Left colon (tissue), 2 donors: ENCODE results near the gene ERN1. TPM values are rescaled to one million over a fixed set of nuclear protein-coding genes. Genes with fewer than 3 reads are reported as not detected.
A peak's percentile ranks its signal among the peaks of the same experiment; 100 is the strongest.

ENCODE experiments used
- ATAC-seq: fragments of 200-7000 bp; cut with Tn5 transposase; one replicate; pipeline ENCODE4 v1.9.1; 2020; ENCODE audit warnings: mild to moderate bottlenecking, moderate library complexity
- DNase-seq, 2 donors: peaks; one replicate each; pipeline ENCODE4 v3.0.0-alpha.2; 2020
- intact Hi-C, 2 donors: fragments of 100-400 bp; cut with DNase I in 1 of 2; cut with micrococcal nuclease in 1 of 2; formaldehyde crosslinking; loops; one replicate each; pipeline versions ENCODE4 v1.11.2 to v1.14.0; 2022; cut with DNase I, micrococcal nuclease
- total RNA-seq, 2 donors: library from RNA; stranded (reverse); fragmentation: NEBNext Ultra II Directional; extraction: Animal tissue kit (Norgen Biotek cat#: 25700); gene quantifications; one replicate each; pipeline ENCODE4 v1.2.1, GENCODE V29; 2021
- donor health status: DM: no; HTN: no; CAD: no.
- donor health status: DM: yes; HTN: yes; CAD: no.

ERN1 gene
- total RNA-seq, 2 donors from 2014 or later, result 19.9 to 25.6 TPM

DNA sequence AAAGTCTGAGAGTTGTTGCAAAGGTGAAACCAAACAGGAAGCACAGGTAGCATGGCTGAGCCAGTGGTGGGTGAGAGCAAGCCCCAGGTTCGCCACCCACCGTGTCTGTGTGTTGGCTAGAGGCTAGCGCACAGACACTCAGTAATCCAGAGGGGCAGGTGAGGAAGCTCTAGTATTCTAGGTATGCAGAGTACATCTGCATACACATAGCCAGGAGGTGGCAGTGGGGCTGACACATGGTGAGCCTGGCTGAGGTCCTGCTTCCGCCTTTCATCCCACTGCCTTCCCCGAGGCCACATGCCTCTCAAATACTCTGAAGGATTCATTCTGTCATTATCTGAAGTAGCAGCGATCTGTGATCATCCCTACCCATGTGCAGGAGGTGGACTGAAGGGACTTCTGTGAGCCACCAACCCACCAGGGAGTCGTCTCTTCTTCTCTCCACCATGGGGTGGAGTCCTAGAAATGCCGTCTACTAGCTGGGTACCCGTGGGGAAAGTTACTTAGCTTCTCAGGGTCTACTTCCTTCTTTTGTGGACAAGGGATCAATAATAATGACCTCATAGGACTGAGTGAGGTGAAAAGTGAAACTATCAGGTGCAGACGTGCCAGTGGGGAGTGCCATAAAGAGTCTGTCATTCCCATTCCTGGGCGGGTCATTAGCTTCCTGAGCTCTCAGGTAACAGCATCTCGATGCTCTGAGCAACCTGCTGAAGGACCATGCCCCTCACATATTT is 73.5 kb downstream of the ERN1 start:
- no peak for DNase-seq
- intact Hi-C loops, result no loop called here
- ATAC-seq, result peak; percentile 65

DNA sequence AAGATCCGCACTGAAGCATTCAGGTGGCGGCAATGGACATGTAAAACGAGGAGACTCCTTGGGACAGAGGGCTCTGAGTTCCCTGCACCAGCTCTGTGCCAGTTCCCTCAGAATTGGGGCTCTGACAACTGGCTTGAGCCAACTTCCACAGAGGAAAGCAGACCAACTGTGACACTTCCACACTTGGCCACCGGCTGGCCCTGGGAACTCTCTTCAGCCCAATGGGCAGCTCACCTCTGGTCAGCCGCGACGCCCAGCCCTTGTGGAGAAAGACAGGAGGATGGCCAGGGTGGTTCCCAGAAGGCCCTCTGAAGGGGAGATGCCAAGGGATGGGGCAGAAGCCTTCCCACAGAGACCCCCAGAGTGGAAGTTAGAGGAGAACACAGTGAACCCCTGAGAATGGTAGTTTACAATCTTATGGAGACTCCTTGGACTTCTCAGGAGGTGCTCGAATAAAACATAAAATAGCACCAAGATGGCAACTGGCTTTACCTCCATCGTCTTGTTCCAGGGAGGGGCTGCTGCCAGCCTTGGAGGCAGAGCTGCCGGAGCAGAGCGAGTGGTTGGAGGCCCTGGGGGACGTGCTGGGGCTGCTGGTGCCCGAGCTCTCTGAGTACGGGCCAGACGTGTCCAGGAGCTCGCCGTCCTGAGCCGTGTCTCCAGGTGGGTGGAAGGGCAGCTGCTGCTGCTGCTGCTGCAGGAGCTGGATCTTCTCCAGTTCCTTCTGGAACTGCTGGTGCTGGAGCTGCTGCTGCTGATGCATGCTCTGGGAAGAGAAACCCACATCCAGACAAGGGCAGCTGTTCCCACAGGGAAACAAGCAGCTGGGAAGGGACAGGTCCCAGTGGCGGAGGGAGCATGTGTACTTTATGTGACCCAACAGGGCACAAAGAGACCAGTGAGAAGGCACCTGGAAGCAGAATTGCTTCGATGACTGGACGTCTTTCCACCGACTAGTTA is 74.5 kb downstream of the ERN1 start:
- intact Hi-C loops, result no loop called here
- DNase-seq (no peak), ATAC-seq (no peak)

DNA sequence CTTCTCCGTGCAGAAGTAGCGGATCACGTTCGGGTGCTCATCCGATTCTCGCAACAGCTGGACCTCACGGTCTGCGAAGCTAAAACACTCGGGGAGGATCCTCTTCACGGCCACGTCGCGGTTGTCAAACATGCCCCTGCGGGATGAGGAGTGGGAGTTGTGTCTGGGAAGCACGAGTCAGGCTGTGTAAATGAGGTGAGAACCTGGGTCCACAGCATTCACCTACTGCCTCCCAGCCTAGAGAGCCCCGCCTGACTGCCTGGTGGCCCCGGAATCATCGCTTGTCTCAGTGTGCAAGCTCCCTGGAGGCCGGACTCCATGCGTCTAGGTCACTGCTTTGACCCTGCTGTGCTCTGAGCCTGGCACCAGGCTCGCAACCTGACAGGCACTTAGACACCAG is 75.6 kb downstream of the ERN1 start:
- DNase-seq, result no peak
- ATAC-seq, result no peak
- intact Hi-C loops, result no loop called here

DNA sequence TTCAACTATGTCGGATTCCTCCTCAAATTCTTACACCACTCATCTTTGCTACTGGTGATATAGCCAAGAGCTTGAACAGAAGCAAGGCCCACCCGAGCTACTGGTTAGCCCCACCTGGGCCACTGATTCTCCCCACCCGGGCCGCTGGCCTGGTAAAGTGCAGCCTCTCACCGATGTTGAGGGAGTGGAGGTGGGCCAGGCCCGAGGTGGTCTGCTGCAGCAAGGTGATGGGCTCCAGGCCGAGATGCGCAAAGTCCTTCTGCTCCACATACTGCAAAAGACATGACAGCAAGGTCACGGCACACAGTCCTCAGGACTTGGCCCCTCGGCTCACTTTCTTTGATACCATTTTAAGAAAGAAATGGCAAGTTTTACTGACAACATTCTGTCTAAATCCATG is 76.8 kb downstream of the ERN1 start:
- DNase-seq (no peak), ATAC-seq (no peak)
- intact Hi-C loops, result no loop called here

DNA sequence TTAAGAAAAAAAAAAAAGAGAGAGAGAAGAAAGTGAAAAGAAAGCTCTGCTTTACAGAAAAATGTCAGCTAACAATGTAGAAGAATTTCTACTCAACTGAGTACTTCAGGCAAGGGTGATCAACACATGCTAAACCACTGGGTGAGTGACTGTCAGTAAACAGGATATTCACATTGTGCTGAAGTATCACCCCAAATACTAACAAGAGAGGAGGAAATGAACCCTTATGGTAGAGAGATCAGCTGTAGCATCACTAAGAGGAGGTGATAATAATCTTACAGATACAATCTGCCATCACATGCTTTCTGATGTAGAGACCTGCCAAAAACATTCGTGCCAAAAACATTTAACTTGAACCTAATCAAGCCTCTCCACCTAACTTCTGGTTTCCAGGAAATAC is 78.8 kb downstream of the ERN1 start:
- intact Hi-C loops, result no loop called here
- no peak for ATAC-seq
- DNase-seq, result no peak

DNA sequence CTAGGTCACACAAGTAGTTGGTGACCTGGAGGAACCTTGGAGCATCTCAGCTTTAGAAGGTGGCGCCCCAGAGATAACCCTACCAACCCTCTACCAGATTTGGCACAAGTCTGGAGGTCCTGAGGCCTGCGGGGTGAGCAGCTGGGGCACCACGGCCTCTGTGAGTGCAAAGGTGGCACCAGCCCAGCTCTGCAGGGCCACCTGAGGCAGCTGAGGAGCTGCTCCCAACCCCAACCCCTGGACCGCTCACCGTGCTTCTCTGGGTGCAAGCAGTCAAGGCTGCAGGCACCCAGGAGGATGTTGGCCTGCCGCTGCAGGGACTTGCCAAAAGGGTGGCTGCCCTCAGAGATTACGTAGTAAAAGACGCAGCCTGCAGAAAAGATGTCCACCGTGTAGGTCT is 81.1 kb downstream of the ERN1 start:
- ATAC-seq (no peak), DNase-seq (no peak)
- intact Hi-C loops, result no loop called here

DNA sequence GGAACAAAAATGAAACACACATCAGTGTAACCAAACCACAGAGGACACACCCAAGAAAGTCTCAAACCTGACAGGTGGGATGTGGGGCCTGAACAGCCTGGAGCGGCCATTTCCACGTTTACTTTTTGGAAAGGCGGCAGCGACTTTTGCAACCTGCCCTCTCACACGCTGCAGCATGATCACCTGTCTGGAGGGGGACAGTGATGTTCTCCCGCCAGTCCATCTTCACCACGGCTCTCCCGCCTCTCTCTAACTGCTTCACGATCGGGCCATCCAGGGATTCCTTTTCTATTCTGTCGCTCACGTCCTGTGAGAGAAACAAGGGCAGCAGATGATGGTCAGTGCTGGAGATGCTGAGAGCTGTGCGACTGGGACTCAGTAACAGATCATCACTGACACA is 84.8 kb downstream of the ERN1 start:
- DNase-seq, result no peak

DNA sequence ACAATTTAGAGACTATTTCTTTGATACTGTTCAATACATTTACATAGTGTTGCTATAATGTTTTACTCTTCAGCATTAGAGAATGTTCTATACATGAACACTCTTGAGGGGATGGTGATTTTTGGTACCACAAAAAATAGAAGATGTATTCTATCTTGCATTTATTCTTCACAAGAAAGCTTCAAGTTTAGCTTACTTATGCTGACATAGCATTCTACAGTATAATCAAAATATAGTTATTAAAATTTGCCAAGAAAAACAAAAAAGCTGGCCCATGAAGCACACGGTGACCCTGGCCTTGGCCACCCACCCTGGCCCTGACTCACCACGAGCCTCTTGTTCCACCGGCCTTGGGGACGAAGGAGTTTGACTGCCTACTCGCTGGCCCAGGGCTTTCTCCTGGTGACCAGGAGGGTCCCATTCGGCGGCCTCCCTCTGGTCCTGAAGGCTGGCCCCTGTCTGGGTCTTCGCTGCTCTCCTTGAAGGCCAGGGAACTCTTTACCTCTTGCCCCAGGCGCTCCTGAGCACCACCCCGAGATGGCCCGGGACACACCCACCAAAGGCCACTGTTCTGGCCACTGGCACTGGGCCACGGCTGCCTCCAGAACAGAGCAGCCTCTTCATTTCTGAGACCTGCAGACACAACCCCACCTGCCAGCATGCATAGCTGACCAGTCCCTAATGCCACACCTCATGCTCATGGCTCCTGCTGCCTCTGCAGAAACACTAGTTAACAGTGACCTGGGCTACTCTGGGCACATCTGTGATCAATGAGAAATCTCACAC is 87.1 kb downstream of the ERN1 start:
- DNase-seq (no peak), ATAC-seq (no peak)
- intact Hi-C loops, result no loop called here

More for the DNA sequence above, 84.8 kb downstream of the ERN1 start:
- no peak for ATAC-seq
- intact Hi-C loops, result no loop called here

DNA sequence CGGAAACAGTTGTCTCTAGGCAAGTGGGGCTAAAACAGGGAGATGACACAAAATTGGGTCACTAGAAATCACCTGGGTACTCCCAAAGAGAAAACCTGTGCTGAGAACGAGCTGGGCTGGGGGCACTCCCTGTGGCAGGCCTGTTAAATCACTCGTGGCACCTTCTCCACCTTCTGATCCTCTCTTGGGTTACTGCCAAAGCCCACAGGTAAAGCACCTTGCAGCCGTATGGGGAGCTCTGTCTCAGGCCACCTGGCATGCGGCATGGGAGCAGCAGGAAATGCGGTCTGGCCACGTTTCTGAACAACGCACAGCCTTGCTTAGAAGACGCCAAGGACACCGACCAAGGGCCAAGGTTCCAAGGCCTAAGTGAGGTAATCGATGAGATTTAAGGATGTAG is 88.0 kb downstream of the ERN1 start:
- no peak for ATAC-seq

DNA sequence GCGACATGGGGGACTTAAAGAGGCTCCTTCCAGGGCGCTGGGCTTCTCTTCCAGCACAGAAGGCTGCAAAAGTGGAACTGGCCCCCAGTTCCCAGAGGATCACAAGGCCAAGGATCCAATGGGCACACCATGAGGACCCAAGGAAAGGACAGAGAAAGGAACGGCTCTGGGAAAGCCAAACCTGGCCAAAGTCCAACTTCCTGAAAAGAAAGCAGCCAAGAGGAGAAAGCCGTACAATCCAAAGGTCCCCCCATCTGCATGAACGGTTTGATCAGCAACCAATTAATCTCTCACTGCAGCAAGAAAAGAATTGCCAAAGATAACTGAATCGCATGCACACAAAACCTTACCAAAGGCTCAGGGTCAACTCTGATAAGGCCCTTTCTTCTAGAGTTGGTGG is 89.7 kb downstream of the ERN1 start:
- DNase-seq (peak in 1 of 2 donors; percentile 25), ATAC-seq (peak; percentile 72)
- intact Hi-C loops, result no loop called here

More for the DNA sequence above, 88.0 kb downstream of the ERN1 start:
- DNase-seq, result no peak
- intact Hi-C loops, result no loop called here

DNA sequence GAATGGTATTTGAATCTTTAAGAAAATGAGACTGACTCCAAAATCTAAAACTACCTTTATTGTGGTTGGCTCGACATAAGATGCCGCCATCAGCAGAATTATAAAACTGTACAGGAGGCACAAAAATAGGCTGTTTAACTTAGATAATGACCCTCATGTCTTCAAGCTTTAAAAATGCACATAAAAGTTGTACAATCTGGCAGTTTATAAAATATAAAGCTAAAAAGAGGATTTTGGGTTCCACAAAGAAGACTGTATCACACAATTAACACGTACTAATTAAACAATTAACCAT is 90.9 kb downstream of the ERN1 start:
- intact Hi-C loops, result loop anchor here (10.0 kb wide), 2 partner anchors 96 to 246 kb away; partner anchors contain the start of gene ERN1 (in 1 of the 2)
- DNase-seq, result no peak
- ATAC-seq, result no peak

DNA sequence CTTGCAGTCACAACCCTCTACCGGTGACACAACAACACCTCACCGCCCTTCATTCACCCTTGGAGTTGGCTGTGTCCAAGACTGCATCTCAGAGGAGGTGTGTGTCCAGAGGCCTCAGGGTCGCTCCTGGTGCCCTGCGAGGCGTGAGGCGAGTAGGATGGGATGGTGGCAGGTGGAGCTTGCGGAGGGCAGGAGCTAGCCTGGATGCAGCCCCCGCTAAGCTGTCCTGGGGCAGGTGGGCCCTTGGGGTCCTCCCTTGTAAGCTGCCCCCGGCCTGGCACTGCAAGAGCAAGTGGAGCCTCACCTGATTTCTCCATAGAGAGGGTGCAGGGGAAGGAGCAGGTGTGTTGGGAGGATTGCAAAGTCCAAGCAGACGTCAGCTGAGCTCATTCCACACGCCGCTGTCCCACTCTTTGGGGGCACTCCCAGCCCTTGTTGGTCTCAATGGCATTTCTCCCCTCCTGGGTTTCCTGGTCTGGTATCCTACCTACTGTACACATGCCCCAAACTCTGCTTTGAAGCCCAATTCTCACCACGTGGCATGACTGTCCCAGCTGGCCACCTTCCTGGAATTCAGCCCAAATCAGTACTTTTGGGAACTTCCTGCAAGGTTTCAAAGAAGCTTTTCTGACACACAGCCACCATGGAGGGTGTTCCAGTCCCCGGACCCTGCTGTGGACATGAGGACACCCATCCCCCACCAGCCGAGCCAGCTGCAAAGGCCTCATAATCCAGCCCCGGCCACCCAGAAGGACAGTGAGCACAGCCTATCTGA is 91.4 kb downstream of the ERN1 start:
- intact Hi-C loops, result loop anchor here (10.0 kb wide), 2 partner anchors 96 to 246 kb away; partner anchors contain the start of gene ERN1 (in 1 of the 2)
- no peak for ATAC-seq
- DNase-seq, result no peak

DNA sequence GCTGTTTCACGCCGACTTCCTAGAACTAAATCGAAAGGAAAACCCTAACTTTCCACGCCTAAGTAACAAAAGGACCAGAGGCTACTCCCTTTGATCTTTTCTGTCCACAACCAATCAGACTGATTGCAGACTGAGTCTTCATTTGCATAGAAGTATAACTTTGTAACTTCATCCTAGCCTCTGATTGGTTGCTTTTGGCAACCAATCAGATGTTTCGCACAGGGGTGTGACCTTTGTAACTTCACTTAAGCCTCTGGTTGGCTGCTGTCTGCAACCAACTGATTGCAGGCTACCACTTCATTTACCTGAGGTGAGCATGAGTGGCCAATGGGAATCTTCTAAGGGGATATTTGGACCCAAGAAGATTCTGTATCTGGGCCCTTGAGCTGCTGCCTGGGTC is 92.1 kb downstream of the ERN1 start:
- ATAC-seq (no peak), DNase-seq (no peak)
- intact Hi-C loops, result loop anchor here (10.0 kb wide), 2 partner anchors 97 to 247 kb away; partner anchors contain the start of gene ERN1 (in 1 of the 2)

DNA sequence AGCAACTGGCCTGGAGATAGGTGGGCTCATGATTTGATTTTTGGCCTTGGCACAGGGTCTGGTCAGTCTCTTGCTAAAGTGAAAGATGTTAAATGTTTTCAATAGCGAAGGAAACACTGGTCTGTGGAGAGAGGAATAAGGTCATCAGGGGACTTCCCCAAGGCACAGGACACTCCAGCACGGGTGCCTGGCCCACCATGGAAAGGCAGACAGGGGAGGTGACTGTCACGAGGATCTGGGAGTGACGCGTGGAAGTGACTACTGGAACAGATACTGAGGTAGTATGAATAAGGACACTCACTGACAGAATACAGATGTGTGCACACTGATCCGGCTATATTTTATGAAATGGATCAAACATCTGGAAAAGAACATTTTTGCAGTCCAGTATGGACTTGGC is 92.8 kb downstream of the ERN1 start:
- DNase-seq (no peak), ATAC-seq (no peak)
- intact Hi-C loops, result loop anchor here (10.0 kb wide), 2 partner anchors 98 to 248 kb away; partner anchors contain the start of gene ERN1 (in 1 of the 2)

DNA sequence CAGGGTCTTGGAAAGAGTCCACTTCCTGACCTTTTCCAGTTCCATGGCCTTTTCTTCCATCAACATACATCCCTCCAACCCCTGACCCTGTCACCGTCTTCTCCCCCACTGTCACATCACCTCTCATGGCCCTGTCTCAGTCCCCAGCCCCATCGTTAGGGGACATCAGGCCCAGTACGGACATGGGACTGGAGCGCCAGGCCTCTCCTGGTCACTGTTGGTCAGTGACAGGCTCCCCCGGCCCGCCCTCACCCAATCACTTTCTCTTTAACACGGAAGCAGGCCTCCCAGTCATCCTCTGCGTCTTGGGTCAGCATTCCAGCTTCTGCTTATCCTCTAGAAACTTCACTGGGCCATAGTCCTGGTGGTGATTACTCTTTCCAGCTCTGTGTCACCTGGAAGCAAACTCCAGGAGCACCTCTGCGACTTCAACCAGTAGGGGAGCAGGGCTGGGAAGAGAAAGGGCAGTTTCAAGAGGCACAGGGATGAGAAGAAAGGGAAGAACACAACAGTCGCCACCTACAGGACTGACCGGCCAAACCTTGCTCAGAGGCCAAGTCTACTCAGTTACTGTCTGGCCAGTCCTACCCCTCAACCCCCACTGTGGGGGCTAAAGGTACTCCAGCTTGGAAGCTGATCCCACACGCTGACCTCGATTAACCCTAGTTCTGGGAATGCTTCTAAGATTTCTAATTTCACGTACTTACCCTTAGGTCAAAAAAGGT is 93.6 kb downstream of the ERN1 start:
- intact Hi-C loops, result loop anchor here (10.0 kb wide), 2 partner anchors 98 to 248 kb away; partner anchors contain the start of gene ERN1 (in 1 of the 2)
- ATAC-seq (no peak), DNase-seq (no peak)

DNA sequence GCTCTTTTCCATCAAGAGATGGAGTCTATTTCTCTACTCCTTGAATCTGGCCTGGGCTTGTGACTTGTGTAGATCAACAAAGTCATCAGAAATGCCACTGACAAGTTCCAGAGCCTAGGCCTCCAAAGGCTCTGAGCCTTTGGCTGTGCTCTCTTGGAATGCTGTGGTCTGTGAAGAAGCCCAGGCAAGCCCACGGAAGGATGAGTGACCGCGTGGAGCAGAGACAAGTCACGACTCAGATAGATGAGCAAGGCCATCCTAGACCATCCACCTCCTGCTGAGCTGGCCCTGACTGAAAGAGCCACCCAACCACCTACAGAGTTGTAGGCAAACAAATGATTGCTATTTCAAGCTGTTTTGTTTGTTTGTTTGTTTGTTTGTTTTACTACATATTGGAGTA is 97.9 kb downstream of the ERN1 start:
- no peak for ATAC-seq
- intact Hi-C loops, result loop anchor here (10.0 kb wide), 2 partner anchors 103 to 253 kb away; partner anchors contain the start of gene ERN1 (in 1 of the 2)
- no peak for DNase-seq

DNA sequence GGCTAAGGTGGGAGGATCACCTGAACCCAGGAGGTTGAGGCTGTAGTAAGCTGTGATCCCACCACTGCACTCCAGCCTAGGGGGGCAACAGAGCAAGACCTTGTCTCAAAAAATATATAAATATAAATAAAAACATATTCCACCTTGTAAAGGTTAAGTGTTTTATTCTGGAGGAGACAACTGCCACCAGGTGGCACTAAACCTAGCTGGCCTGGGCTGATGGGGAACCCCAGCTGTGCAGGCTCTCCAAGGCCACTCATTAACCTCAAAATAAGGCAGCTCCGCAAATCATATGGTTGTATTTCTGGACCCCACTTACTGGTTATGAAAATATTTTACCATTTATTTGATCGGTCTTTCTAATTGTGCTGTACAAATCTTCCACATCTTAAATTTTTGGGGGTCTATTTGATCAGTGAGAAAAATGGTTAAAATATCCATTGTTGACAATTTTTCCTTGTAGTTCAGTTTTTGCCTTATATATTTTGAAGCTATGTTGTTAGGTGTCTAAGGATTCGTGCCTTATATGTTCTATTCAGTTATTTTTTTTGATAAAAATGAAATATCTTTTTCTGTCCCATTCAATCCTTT is 101.0 kb downstream of the ERN1 start:
- DNase-seq (peak in 1 of 2 donors; percentile 79), ATAC-seq (peak; percentile 65)
- intact Hi-C loops, result loop anchor here (2.0 to 10.0 kb wide), 3 partner anchors 104 to 114 kb away; partner anchors contain the start of genes CSHL1 (in 1 of the 2) and GH1 (in 1 of the 2)
